GM12878 (cell line): Measurements from ENCODE around the gene DIP2C. TPM values are rescaled to one million over a fixed set of nuclear protein-coding genes. Genes with fewer than 3 reads are reported as not detected.

Experiments
- ATAC-seq: fragments of 200-7000 bp; cut with Tn5 transposase; 3 replicates; pipeline ENCODE4 v1.9.1; 2020; ENCODE audit warnings: mild to moderate bottlenecking, moderate library complexity
- BruUV-seq: library from RNA; stranded (reverse); fragments of 400-500 nt; replicated peaks from 2 replicates; lab custom pipeline; 2021; lab: Mats Ljungman, UMichigan
- CTCF ChIA-PET: fragments of 300-600 bp; sonication (Branson Sonifier 250); formaldehyde crosslinking; extraction: SDS; loops from one replicate; lab custom pipeline; 2021; ENCODE audit warnings: inconsistent platforms; lab: Yijun Ruan, JAX
- POLR2A ChIA-PET: fragments of 350-600 bp; formaldehyde crosslinking; extraction: SDS; loops from one replicate; lab custom pipeline; 2021; ENCODE audit warnings: inconsistent platforms; lab: Charles Lee
- RAD21 ChIA-PET: fragments of 300-600 bp; sonication (Branson Sonifier 250); formaldehyde crosslinking; loops from one replicate; lab custom pipeline; 2023; ENCODE audit warnings: antibody characterized with exemption; ENCODE audit not compliant: unreplicated experiment; lab: Charles Lee
- SMC1A ChIA-PET: fragments of 300-600 bp; sonication (Branson Sonifier 250); formaldehyde crosslinking; loops from one replicate; lab custom pipeline; 2023; ENCODE audit not compliant: unreplicated experiment, uncharacterized antibody; lab: Charles Lee
- DNase-seq: peaks from one replicate; pipeline ENCODE4 v3.0.0-alpha.2; 2011; ENCODE audit warnings: low read depth, low spot score
- FAIRE-seq: peaks from 3 replicates; lab custom pipeline; 2011; peaks lifted over from hg19 to GRCh38; lab: Jason Lieb, UNC
- H2AFZ ChIP-seq: 2 replicates; pipeline ENCODE4 v1.6.0; 2011; ENCODE audit warnings: low read depth, low read length, control low read depth; ENCODE audit not compliant: control insufficient read depth
- H3K27ac ChIP-seq: 2 replicates; pipeline ENCODE4 v1.5.1; 2011; ENCODE audit warnings: control low read depth; ENCODE audit not compliant: control insufficient read depth, insufficient read depth
- H3K27me3 ChIP-seq, 2 experiments: replicated peaks in 1 of 2; 2 replicates each; pipeline versions ENCODE4 v1.6.0 to v1.6.1; 2011; ENCODE audit warnings: low read length in 1 of 2; ENCODE audit not compliant: control insufficient read depth in 2 of 2, insufficient read depth in 2 of 2
- H3K36me3 ChIP-seq, 2 experiments: 2 replicates each; pipeline ENCODE4 v1.5.1; 2011; ENCODE audit warnings: low read length in 1 of 2; ENCODE audit not compliant: control insufficient read depth in 2 of 2, insufficient read depth in 2 of 2
- H3K4me1 ChIP-seq: 2 replicates; pipeline ENCODE4 v1.6.1; 2011; ENCODE audit warnings: mild to moderate bottlenecking, low read length, moderate library complexity, mixed read lengths; ENCODE audit not compliant: control insufficient read depth, insufficient read depth
- H3K4me2 ChIP-seq: 2 replicates; pipeline ENCODE4 v1.6.0; 2011; ENCODE audit warnings: control low read depth; ENCODE audit not compliant: control insufficient read depth, insufficient read depth
- H3K4me3 ChIP-seq: fragments of 200-600 bp; sonication (generic); 2 replicates; pipeline ENCODE4 v1.5.1; 2016
- H3K79me2 ChIP-seq: 2 replicates; pipeline ENCODE4 v1.6.0; 2011; ENCODE audit warnings: low read length; ENCODE audit not compliant: control insufficient read depth, insufficient read depth
- H3K9ac ChIP-seq: 2 replicates; pipeline ENCODE4 v1.8.0; 2011; ENCODE audit warnings: low read length, control low read depth, mixed read lengths; ENCODE audit not compliant: control insufficient read depth, insufficient read depth
- H3K9me3 ChIP-seq: replicated peaks from 3 replicates; pipeline ENCODE4 v1.5.1; 2011; ENCODE audit warnings: mild to moderate bottlenecking, low read length; ENCODE audit not compliant: control insufficient read depth, insufficient read depth
- H4K20me1 ChIP-seq: 2 replicates; pipeline ENCODE4 v1.6.0; 2011; ENCODE audit not compliant: control insufficient read depth, insufficient read depth
- ATF3 ChIP-seq: IDR thresholded peaks from 2 replicates; pipeline ENCODE4 v1.6.1; 2011; ENCODE audit warnings: low read depth, mild to moderate bottlenecking, low read length, moderate library complexity, borderline replicate concordance; ENCODE audit errors: extremely low read depth
- BACH1 ChIP-seq: fragments of 450-650 bp; IDR thresholded peaks from 2 replicates; pipeline ENCODE4 v1.6.1; 2017; ENCODE audit warnings: mild to moderate bottlenecking, borderline replicate concordance
- CEBPB ChIP-seq, 2 experiments: fragments of 150-350 bp in 1 of 2; IDR thresholded peaks; 2 replicates each; pipeline ENCODE4 v1.6.1; 2012 to 2014; ENCODE audit warnings: low read depth in 2 of 2, low read length in 2 of 2, borderline replicate concordance in 1 of 2, inconsistent platforms in 1 of 2
- HDGF ChIP-seq: fragments of 450-650 bp; IDR thresholded peaks from 2 replicates; pipeline ENCODE4 v1.6.1; 2016; ENCODE audit warnings: antibody characterized with exemption
- IRF4 ChIP-seq: IDR thresholded peaks from 2 replicates; pipeline ENCODE4 v1.6.1; 2011; ENCODE audit warnings: low read depth, low read length
- IRF5 ChIP-seq: fragments of 450-650 bp; IDR thresholded peaks from 2 replicates; pipeline ENCODE4 v1.6.1; 2017; ENCODE audit warnings: borderline replicate concordance
- MXI1 ChIP-seq: fragments of 150-350 bp; IDR thresholded peaks from 2 replicates; pipeline ENCODE4 v1.6.1; 2011; ENCODE audit warnings: low read depth, mild to moderate bottlenecking, inconsistent platforms, low read length, improper control_type of control experiment
- NFIC ChIP-seq: IDR thresholded peaks from 2 replicates; pipeline ENCODE4 v1.6.1; 2012; ENCODE audit warnings: low read depth, mild to moderate bottlenecking, inconsistent platforms, low read length, moderate library complexity
- ZBTB40 ChIP-seq: fragments of 450-650 bp; IDR thresholded peaks from 2 replicates; pipeline ENCODE4 v1.6.1; 2016; ENCODE audit warnings: mild to moderate bottlenecking, moderate library complexity, borderline replicate concordance
- ZZZ3 ChIP-seq: IDR thresholded peaks from 2 replicates; pipeline ENCODE4 v1.6.1; 2011; ENCODE audit warnings: low read depth; ENCODE audit not compliant: control insufficient read depth, insufficient read length
- WGBS: methylation state at CpG from one replicate; pipeline ENCODE4 v1.1.6; 2016; ENCODE audit warnings: low lambda C conversion rate; ENCODE audit not compliant: insufficient replicate concordance, insufficient coverage; ENCODE audit errors: missing lambda C conversion rate; 5-methylcytosine and 5-hydroxymethylcytosine counted together
- in situ Hi-C: fragments of 300-500 bp; cut with MboI; formaldehyde crosslinking; loops from 9 replicates; pipeline ENCODE4 v1.14.3; 2018; ENCODE audit warnings: mixed read lengths
- intact Hi-C: fragments of 100-400 bp; cut with micrococcal nuclease; formaldehyde crosslinking; loops from one replicate; pipeline ENCODE4 v1.14.2; 2022; ENCODE audit not compliant: unreplicated experiment
- polyA plus RNA-seq, 11 experiments: library from polyadenylated mRNA; depleted of rRNA in 4 of 11; unstranded in 6 of 11; stranded (reverse) in 5 of 11; fragments of >200 nt; fragmentation: Nextera tagmentation in 4 of 11; fragmentation: Illumina TruSeq in 1 of 11; extraction: Ambion mirVana in 4 of 11; extraction: Trizol in 1 of 11; gene quantifications; 1 replicate in 1 of 11; 2 replicates in 10 of 11; pipeline versions ENCODE4 v1.2.1 to v1.2.3, GENCODE V29; 2011 to 2016; ENCODE audit warnings: inconsistent platforms in 2 of 11, missing spikeins in 2 of 11, low read depth in 1 of 11
- total RNA-seq, 4 experiments: library from RNA; depleted of rRNA in 3 of 4; stranded (reverse); fragments of >200 nt in 3 of 4; fragmentation: Illumina TruSeq in 1 of 4; extraction: Trizol in 1 of 4; gene quantifications; 2 replicates each; pipeline versions ENCODE4 v1.2.1 to v1.2.3, GENCODE V29; 2013 to 2021

Gene DIP2C
- total and polyA plus RNA-seq, 10 of the 15 experiments (the other 5 are each of a cell fraction or from before 2014, with no cell fraction given), result 0.01 to 0.10 (median 0.06) TPM

GRCh38 chr10:712089-712488, 22.6 kb upstream of the DIP2C start:
- Histone ChIP-seq H3K36me3 (no peaks in the 10 kb centered on the region), H3K9ac (no peak overlapping the region), H4K20me1 (no peaks in the 10 kb centered on the region), H3K27ac (no peak overlapping the region), H2AFZ (no peak overlapping the region), H3K27me3 (no peaks in the 10 kb centered on the region), H3K79me2 (no peaks in the 10 kb centered on the region), H3K4me3 (no peak overlapping the region), H3K4me1 (no peaks in the 10 kb centered on the region), H3K9me3 (no peaks in the 10 kb centered on the region; the same call in 2 of the 3 replicates), H3K4me2 (no peak overlapping the region)
- in situ Hi-C loops (no loop called here), intact Hi-C loops (no loop called here)
- 72% methylated on average over 5 of the region's 5 CpGs for WGBS
- no TSS peak for BruUV-seq
- SMC1A ChIA-PET, result no interaction called here
- POLR2A ChIA-PET, result no interaction called here
- ATAC-seq (no peak), FAIRE-seq (no peak), DNase-seq (no peak)
- CTCF ChIA-PET, result no interaction called here
- TF ChIP-seq IRF5 (no peak), HDGF (no peak)
- RAD21 ChIA-PET, result no interaction called here

- no peaks in the 10 kb centered on the region for H3K4me1 ChIP-seq
- ATAC-seq (no peak), FAIRE-seq (no peak), DNase-seq (no peak)
- H3K4me2 ChIP-seq, result no peak overlapping the region
- no peak overlapping the region for H3K9ac ChIP-seq
- BruUV-seq, result no TSS peak
- intact Hi-C loops, result no loop called here
- H3K79me2 ChIP-seq, result no peaks in the 10 kb centered on the region
- ChIA-PET CTCF (no interaction called here), SMC1A (no interaction called here), POLR2A (no interaction called here), RAD21 (no interaction called here)
- H3K27ac ChIP-seq, result no peak overlapping the region
- no peaks in the 10 kb centered on the region for H3K36me3 ChIP-seq
- 21% methylated on average over 1 of the region's 1 CpG for whole genome bisulfite sequencing
- no peaks in the 10 kb centered on the region; the same call in 2 of the 3 replicates for H3K9me3 ChIP-seq
- H3K4me3 ChIP-seq, result no peak overlapping the region
- no peaks in the 10 kb centered on the region; a peak in 1 of 4 replicates for H3K27me3 ChIP-seq
- in situ Hi-C loops, result no loop called here
- H2AFZ ChIP-seq, result no peak overlapping the region
- H4K20me1 ChIP-seq, result no peaks in the 10 kb centered on the region
- TF ChIP-seq IRF4, result no peak
- no peak for TF ChIP-seq BACH1
- TF ChIP-seq MXI1, result no peak
- no peak for TF ChIP-seq CEBPB (IDR thresholded peaks at IDR 0.05; ENCODE audit: borderline replicate concordance in 1 of 2, low read depth in 2 of 2, low read length in 2 of 2)
- TF ChIP-seq ATF3, result no peak
- no peak for TF ChIP-seq NFIC
- TF ChIP-seq ZBTB40, result no peak
- no peak for TF ChIP-seq IRF5
- no peak for TF ChIP-seq ZZZ3
Observed at GRCh38 chr10:707861-708260, 18.4 kb upstream of the DIP2C start.
